ENCODE measurements around the gene URI1.

- TF ChIP-seq CTCF (IDR thresholded peaks at IDR 0.05): no peak
- no peak for TF ChIP-seq EP300 (IDR thresholded peaks at IDR 0.05; ENCODE audit: low read depth)
- no peak for TF ChIP-seq POLR2AphosphoS5 (IDR thresholded peaks at IDR 0.05)
These were observed 69.1 kb downstream of the URI1 start for GRCh38 chr19:30011051-30011578.
